HG03520 (cell line): ENCODE results near the gene FXYD4.

Experiments
- ATAC-seq: cut with Tn5 transposase; IDR thresholded peaks from one replicate; pipeline ENCODE4 v1.9.1; 2021; ENCODE audit warnings: mild to moderate bottlenecking, moderate library complexity; ENCODE audit not compliant: unreplicated experiment

The FXYD4 gene

GRCh38 chr10:43393606-43394360 is 22.3 kb downstream of the FXYD4 start:
- ATAC-seq, result no peak

DNA sequence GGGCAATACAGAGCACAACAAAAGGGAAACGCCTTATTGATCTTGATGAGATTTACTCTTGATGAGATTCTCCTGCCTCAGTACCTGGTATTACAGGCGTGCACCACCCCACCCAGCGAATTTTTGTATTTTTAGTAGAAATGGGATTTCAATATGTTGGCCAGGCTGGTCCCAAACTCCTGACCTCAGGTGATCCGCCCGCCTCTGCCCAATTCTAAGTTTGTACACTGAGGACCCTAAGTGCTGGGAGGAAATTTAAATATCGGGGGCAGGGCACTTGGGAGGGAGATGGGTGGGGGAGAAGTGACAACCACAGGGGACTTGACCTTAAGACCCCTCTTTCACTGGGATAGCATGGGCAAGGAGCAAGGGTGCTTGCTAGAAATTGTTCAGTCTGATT is 23.4 kb downstream of the FXYD4 start:
- ATAC-seq, result no peak

- ATAC-seq, result no peak
Measured at GRCh38 chr10:43395571-43396060, 24.2 kb downstream of the FXYD4 start.

- ATAC-seq, result peak; percentile 37
Measured at GRCh38 chr10:43396061-43396927, 24.9 kb downstream of the FXYD4 start.

GRCh38 chr10:43396928-43397624 is 25.6 kb downstream of the FXYD4 start:
- peak; percentile 70 for ATAC-seq

DNA sequence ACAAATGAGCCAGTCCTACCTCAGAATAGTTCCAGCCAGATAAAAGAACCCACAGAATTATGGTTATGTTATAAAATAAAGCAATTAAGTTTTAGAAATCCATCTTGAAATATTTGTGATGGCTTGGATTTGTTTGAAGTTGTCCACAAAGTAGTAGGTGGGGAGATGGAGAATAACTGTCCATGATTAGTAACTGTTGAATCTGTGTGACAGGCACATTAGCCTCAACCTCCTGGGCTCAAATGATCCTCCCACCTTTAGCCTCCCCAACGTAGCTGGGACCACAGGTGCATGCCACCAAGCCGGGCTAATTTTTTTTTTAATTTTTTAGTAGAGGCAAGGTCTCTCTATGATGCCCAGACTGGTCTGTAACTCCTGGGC is 27.5 kb downstream of the FXYD4 start:
- no peak for ATAC-seq

- no peak for ATAC-seq
Measured at GRCh38 chr10:43399320-43400310, 28.2 kb downstream of the FXYD4 start.

- no peak for ATAC-seq
Measured at GRCh38 chr10:43401627-43402026, 30.2 kb downstream of the FXYD4 start.

GRCh38 chr10:43402176-43402575 is 30.7 kb downstream of the FXYD4 start:
- no peak for ATAC-seq

GRCh38 chr10:43402880-43403452 is 31.5 kb downstream of the FXYD4 start:
- no peak for ATAC-seq

- no peak for ATAC-seq
Measured at GRCh38 chr10:43403911-43404703, 32.7 kb downstream of the FXYD4 start.

GRCh38 chr10:43404704-43405084 is 33.3 kb downstream of the FXYD4 start:
- no peak for ATAC-seq

GRCh38 chr10:43407148-43407575 is 35.7 kb downstream of the FXYD4 start:
- ATAC-seq, result peak; percentile 11

DNA sequence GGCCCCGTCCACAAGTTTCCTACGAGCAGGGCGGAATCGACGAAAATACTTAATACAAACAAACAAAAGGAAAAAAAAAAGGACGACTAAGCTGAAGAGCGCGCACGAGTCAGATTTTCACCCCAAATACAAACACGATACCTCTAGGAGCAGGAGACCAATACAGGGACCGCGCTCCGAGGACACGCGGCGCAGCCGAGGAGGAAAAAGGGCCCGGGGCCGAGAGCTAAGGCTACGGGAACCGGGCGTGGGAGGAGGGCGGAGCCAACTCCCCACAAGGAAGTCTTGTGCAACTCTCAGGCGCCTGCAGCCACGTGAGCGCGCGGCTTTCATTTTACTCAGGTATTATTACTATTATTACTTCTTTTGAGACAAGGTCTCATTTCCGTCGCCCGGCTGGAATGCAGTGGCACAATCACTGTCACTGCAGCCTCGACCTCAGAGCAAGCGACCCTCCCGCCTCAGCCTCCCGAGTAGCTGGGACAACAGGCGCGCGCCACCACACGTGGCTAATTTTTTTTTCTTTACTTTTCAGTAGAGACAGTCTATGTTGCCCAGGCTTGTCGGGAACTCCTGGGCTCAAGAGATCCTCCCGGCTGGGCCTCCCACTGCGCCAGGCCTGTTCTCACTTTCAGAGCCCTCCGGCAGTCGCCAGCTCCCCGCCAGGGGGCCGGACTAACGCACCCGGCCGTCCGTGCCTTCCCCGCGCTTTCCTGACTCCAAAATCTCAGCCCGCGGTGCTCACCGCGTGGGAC is 36.3 kb downstream of the FXYD4 start:
- peak; percentile 37 for ATAC-seq

- ATAC-seq, result no peak
Measured at GRCh38 chr10:43408331-43408709, 36.9 kb downstream of the FXYD4 start.

DNA sequence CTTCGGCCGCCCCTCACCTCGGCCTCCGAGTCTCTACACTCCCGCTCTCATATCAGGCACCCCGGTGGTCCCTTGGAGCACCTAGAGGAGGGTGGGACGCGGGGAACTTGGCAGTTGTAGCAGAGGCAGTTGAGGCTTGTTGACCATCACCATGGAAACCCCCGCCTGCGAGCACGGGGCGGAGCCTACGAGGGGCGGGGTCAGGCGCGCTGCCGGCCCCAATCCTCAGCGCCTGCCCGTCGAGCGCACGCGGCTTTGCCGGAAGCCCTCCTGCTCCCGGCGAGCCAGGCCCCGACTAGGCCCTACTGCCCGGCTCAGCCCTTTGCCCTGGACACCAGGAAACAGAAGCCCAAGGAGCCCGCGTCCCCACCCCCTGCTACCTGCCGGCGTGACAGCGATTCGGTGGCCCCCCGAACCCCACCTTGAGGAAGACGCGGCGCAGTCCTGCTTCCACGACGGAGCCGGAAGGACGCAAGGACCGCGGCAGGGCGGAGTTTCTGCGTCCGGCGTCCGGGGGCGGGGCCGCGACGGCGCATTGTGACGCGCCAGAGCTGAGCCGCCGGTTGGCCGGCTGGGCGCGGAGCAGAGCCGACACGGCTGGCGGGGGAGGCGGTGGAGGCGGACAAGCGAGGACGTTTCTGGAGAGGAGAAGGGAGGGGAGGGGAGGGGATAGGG is 37.4 kb downstream of the FXYD4 start, which contains the start of gene HNRNPF:
TSS of gene HNRNPF (minus strand) at position 477 of the 675 bp plus-strand sequence. CDS start 21,302 bp downstream, outside the sequence.
- peak; percentile 61 for ATAC-seq

DNA sequence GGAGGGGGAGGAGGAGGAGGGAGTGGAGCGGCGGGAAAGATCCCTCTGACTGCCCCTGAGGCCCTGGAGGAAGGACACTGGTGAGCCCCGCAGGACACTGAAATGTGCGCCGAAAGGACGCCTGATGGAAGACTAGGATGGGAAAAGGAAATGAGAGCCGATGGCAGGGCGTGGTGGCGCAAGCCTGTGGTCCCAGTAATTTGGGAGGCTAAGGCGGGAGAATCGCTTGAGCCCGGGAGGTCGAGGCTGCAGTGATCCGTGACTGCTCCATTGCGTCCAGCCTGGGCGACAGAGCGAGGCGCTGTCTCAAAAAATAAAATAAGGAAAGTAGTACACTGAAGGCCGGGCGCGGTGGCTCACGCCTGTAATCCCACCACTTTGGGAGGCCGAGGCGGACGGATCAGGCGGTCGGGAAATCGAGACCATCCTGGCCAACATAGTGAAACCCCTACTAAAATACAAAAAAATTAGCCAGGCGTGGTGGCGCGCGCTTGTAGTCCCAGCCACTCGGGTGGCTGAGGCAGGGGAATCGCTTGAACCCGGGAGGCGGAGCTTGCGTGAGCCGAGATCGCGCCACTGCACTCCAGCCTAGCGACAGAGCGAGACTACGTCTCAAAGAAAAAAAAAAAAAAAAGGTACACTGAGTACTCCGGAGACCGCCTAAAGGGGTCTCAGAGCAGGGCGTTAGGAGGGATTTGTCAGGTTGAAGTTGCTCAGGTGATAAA is 38.1 kb downstream of the FXYD4 start:
- no peak for ATAC-seq
